KG1 (cell line): ENCODE measurements around the gene MED13L.

Experiments
- DNase-seq: peaks from one replicate; lab custom pipeline; 2025; lab: John Stamatoyannopoulos, UW

Gene MED13L

GRCh38 chr12:116210762-116211161 lies 66.7 kb downstream of the MED13L start:
- no peak for DNase-seq

DNA sequence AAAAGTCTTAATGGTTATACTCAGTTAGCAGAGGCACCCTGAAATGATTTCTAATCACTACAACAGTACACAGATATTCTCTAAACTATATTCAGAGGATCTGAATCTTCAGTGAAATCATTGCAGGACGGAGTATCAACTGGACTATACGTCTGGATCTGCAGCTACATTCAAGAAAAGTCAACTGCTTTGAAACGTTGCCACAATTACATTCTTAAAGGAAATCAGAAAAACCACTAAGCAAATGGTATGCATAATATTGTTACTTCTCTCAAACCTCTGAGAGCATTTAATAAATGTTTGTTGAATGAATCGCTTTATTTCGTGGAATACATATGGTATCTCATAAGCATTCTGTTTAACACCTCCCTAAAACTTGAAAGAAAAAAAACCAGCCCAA lies 67.4 kb downstream of the MED13L start:
- DNase-seq, result no peak

DNA sequence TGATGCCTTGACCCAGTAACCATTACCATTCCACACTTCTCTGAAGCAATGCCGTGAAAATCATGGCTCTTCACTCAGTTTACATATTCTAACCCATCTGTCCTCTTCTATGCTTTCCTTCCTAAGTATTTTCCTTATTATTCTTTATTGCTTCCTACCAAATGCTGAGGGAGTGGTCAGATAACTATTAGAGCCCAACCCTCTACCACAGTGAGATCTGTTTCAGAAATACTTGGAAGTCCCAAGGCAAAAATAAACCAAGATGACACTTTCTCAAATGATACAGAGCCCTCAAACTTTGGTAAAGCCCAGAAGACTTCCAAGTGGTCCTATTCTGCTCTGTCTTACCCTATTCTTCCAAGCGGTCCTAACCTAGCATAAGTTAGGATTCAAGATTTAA lies 68.0 kb downstream of the MED13L start:
- no peak for DNase-seq

DNA sequence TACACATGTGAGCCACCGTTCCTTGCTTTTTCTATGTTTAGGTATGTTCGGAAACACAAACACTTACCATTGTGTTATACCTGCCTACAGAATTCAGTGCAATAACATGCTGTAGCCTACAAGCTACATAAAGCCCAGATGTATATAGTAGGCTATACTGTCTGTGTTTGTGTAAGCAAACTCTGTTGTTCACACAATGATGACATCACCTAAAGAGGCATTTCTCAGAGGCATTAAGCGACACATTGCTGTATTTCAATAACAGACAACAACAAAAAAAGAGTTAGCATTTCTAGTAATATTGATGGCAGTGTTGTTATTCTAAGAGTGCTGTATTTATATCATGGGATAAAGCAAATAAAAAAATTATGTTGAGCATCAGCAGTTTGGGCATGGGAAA lies 70.2 kb downstream of the MED13L start:
- no peak for DNase-seq

- no peak for DNase-seq
Observed at GRCh38 chr12:116206828-116207227, 70.7 kb downstream of the MED13L start.

DNA sequence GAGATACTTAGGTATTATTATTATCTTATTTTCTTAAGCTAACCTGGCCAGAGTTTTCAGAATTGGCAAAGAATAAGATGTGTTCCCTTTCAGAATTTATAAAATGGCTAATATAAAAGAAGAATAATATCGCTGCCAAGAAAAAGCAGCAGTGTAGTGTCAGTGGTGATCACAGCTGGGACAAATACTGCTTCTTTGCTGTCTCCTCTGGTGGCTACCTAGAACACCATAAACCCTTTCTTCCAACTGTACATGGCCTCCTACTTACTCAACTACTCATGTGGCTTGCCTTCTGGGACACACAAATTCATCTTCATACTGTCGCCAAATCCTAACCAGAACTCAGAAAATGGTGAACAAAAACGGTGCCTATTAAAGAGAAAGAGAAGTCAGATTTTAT lies 72.7 kb downstream of the MED13L start:
- no peak for DNase-seq

GRCh38 chr12:116204169-116204568 lies 73.3 kb downstream of the MED13L start:
- DNase-seq, result no peak

DNA sequence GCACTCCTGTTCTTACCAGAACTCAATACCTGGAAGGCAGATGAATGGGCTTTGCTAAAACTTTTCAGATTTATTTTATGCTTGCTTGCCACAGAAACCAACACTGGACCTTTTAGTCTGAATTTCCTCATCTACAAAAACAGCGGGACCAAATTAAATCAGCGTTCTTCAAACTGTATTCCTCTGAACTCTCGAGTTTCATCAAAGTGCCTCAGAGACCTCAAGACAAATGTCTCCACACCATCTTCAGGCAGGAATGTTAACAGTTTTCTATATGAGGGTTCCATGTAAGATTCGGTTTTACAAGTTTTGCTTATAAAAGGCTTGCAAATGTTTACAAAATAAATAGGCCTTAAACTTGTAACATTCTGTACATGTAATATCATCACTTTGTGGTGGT lies 74.6 kb downstream of the MED13L start:
- DNase-seq, result no peak

DNA sequence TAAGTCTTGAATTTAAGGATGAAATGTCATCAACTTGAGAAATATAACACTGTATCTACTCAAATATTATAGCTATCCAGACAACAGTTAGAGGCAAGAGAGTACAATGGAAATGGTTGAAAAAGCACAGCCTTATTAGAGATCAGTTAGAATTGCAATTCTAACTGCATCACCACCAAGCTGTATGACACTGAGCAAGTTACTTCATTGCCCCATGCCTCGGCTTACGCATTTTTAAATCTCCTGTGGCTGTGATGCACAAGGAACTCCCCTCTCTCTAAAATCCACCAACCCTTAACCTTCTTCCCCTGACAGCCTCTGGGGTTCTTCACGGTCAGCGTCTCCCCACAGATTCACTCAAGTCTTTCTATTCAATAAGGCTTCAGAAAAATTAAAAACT lies 75.1 kb downstream of the MED13L start:
- no peak for DNase-seq

GRCh38 chr12:116201908-116202307 lies 75.6 kb downstream of the MED13L start:
- DNase-seq, result no peak

DNA sequence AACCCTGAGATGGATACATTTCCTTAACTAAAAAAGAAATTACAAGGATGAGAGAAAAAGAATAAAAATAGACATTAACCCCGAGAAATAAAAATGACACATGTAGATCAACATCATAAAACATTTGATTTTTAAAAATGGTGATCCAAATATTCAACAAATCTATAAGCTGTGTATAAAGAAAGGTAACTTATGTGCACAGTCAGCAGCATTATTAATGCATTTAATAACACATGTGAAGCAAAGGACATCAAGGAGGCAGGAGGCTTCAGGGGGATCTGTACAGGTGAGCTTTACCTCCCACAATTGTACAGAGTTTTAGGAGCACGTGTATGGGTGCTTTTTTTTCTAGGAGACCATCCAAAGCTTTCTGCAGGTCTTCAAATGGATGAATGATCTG lies 76.1 kb downstream of the MED13L start:
- no peak for DNase-seq

GRCh38 chr12:116200812-116201211 lies 76.7 kb downstream of the MED13L start:
- no peak for DNase-seq

DNA sequence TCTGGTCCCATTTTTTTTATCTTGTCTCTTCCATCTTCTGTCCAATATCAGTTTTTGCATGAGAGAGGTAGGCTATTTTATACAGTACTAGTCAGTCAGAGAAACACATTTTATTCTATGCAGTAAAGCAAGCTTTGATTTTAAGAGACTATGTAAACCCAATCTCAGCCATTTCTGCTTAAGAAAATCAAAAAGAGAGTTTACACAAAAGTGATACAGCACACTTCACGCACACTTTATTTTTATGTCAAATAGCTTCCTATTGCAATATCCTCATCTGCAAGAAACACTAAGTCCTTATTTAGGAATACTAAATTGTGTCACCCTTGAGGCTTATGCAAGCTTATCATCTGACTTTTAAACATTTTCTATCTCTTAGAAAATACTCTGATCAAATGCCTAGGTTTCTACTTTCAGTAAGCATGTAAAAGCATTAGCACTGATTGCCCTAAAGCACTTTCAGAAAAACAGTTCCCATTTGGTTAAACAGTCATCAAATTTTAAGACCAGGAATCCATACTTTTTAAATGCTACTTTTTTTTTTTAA lies 78.3 kb downstream of the MED13L start:
- DNase-seq, result no peak

DNA sequence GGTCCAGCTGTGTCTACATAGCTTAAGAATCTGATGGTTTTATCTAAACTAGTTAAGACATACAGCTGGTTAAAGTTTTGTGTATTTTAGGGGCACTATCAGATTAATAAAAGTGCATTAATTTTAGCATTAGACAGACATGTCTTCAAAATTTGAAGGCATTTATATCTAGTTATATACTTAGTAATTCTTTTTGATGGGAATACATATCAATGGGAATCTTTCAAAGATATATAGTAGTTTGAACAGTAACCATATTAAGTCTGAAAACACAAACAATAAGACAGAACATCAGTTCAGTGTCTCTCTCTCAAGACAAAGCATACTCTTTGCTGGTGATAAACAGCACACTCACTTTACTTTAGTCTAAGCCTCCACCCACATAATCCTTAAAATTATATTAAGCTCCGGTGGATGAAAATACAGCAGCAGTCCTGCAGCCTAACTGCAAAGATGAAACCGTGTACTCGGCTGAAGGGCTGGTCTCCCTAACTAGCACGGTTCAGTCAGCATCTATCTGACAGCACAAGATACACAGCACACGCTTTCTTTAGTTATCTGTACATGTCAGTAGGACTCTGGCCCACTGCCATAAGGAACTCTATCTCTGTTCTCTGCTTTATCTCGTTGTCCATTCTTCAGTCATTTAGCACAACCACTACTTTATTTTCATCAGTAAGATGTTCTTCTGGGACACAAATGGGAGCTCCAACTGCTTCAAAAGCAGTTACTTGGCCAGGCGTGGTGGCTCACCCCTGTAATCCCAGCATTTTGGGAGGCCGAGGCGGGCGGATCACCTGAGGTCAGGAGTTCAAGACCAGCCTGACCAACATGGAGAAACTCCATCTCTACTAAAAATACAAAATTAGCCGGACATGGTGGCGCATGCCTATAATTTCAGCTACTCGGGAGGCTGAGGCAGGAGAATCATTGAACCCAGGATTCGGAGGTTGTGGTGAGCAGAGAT lies 80.5 kb downstream of the MED13L start:
- no peak for DNase-seq

- no peak for DNase-seq
Observed at GRCh38 chr12:116196226-116196625, 81.3 kb downstream of the MED13L start.

- DNase-seq, result no peak
Observed at GRCh38 chr12:116194935-116195431, 82.5 kb downstream of the MED13L start.

DNA sequence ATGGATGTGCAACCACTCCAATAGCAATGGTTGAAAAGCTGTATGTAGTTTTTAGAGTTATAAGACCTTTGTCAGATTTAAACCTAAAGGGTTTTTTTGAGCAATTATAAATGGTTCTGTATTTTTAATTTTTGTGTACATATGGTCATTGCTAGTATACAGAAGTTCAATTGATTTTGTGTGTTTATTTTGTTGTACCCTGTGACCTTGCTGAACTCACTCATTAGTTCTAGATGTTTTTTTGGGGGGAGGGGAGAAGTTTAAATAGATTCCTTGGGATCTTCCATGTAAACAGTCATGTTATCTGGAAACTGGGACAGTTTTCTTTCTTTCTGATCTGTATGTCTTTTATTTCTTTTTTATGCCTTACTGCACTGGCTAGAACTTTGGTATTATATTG lies 87.8 kb downstream of the MED13L start:
- no peak for DNase-seq

DNA sequence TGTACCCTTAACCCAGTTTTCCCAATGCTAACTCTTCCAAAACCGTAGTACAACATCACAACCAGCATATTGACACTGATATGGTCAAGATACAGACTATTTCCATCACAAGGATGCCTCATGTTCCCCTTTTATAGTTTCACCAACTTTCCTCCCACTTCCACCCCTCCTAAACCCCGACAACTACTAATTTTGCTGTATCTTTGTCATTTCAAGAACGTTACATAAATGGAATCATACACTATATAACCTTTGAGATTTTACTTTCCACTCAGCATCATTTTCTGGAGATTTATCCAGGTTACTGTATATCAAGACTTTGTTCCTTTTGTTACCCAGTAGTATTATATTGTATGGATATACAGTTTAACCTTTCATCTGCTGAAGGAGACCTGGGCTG lies 88.9 kb downstream of the MED13L start:
- no peak for DNase-seq

DNA sequence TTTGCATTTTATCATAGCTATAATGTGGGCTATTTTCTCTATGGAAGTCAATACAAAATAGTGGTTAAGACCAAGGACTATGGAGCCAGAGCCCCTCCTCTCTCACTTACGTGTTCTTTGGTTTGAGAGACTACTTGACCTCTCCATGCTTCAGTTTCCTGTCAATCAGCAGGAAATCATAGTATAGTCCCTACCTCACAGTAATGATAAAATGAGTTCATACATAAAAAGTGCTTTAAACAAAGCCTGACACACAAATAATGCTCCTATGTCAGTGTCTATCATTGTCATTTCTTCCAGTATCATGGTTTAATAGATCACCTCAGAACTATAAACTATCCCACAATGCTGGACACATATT lies 90.4 kb downstream of the MED13L start:
- DNase-seq, result no peak

DNA sequence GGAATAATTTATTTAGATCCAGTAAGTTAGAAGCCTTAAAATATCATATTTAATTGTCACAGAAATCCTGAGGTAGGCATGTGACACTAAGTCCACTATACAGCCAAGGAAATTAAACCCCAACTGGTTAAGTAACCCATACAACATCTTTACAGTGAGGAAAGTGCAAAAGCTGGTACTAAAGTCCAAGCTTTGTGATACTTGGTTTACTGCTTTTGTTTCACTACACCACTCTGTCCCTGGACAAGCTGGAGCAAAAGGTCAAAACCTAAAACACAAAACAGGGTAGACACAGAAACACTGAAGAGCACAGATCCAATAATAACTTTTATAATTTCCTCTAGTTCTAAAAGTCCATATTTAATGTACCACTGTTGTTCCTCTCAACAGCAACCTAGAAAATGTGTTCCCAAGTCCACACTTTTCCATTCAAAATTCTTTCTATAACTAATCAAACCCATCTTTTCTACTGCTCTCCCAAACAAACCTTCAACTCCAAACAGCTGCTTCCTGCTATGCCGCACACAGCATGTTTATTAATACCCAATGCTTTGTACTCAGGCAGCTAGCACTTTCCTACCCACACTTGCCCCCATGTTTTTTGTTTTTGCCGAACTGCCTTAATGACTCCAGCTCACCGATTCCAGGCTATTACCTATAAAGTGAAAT lies 90.9 kb downstream of the MED13L start:
- DNase-seq, result no peak

DNA sequence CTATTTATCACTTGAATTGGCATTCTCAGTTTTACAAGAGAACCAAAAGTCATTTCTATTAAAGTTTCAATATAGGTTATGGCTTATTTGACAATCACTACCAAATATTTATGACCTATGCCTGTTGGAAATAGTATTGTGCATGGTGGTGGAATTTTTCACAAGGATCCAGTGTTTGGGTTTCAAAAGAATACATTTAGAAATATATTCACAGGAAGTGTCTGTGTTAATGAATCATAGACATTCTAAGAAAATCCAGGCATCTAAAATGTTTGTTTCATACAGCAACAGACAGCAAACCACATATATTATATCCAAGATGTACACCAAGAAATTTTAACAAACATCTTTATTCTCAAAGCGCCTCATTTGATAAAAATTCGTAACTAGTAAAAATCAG lies 92.7 kb downstream of the MED13L start:
- no peak for DNase-seq

DNA sequence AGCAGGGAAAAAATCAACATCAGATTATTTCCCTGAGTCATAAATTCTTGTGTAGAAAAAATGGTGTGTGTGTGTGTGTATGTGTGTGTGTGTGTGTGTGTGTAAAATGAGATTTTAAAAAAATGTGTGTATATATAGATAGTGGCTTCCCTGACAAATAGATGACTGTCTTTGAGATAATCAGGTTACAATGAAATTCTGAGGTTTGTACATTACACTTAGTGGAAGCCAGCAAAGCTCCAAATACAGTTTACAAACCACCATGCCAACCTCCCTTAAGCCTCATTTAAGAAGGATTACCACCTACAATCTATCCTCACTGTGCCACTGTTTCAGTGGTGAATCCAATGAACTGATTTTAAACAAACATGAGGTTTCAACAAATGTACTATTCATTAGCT lies 93.8 kb downstream of the MED13L start:
- DNase-seq, result no peak
